H1 (cell line): ENCODE results near the gene ADCY9. TPM values are rescaled to one million over a fixed set of nuclear protein-coding genes. Genes with fewer than 3 reads are reported as not detected.

Source experiments
- CTCF ChIA-PET: fragments of 300-600 bp; sonication (Branson Sonifier 250); formaldehyde crosslinking; loops from one replicate; lab custom pipeline; 2021; ENCODE audit not compliant: partially characterized antibody; lab: Charles Lee
- POLR2A ChIA-PET: fragments of 300-600 bp; sonication (Branson Sonifier 250); formaldehyde crosslinking; loops from one replicate; lab custom pipeline; 2021; ENCODE audit warnings: inconsistent platforms; ENCODE audit not compliant: partially characterized antibody; lab: Charles Lee
- DNase-seq, 2 experiments: peaks; one replicate each; pipeline versions ENCODE4 v3.0.0 to v3.0.0-alpha.2; 2010 to 2022; ENCODE audit warnings: low spot score in 2 of 2, low read depth in 1 of 2, mixed read lengths in 1 of 2
- FAIRE-seq: peaks from 2 replicates; lab custom pipeline; 2011; peaks lifted over from hg19 to GRCh38; lab: Jason Lieb, UNC
- H2AFZ ChIP-seq: 2 replicates; pipeline ENCODE4 v1.8.1; 2012; ENCODE audit warnings: low read length, inconsistent platforms
- H2AK5ac ChIP-seq: 2 replicates; pipeline ENCODE4 v1.6.1; 2013; ENCODE audit warnings: low read depth, low read length
- H2BK120ac ChIP-seq: replicated peaks from 2 replicates; pipeline ENCODE3; 2013; ENCODE audit warnings: low read depth, low read length, inconsistent platforms
- H2BK12ac ChIP-seq: 2 replicates; pipeline ENCODE4 v1.6.1; 2013; ENCODE audit warnings: low read depth, low read length
- H2BK15ac ChIP-seq: 2 replicates; pipeline ENCODE4 v1.6.1; 2013; ENCODE audit warnings: low read length
- H2BK20ac ChIP-seq: 2 replicates; pipeline ENCODE4 v1.6.1; 2013; ENCODE audit warnings: low read length
- H2BK5ac ChIP-seq: 2 replicates; pipeline ENCODE4 v1.6.1; 2013; ENCODE audit warnings: low read depth, low read length
- H3K14ac ChIP-seq: 2 replicates; pipeline ENCODE4 v1.6.1; 2013; ENCODE audit warnings: inconsistent platforms; ENCODE audit not compliant: insufficient read length
- H3K18ac ChIP-seq: 2 replicates; pipeline ENCODE4 v1.6.1; 2013; ENCODE audit warnings: low read length; ENCODE audit errors: extremely low read depth
- H3K23ac ChIP-seq: 2 replicates; pipeline ENCODE4 v1.6.1; 2013; ENCODE audit warnings: inconsistent platforms; ENCODE audit not compliant: insufficient read length
- H3K23me2 ChIP-seq: 2 replicates; pipeline ENCODE4 v1.6.1; 2013; ENCODE audit warnings: low read depth, low read length
- H3K27ac ChIP-seq: 2 replicates; pipeline ENCODE4 v1.6.1; 2011; ENCODE audit warnings: low read depth, low read length, inconsistent platforms
- H3K27me3 ChIP-seq, 4 experiments: replicated peaks in 1 of 4; 1 replicate in 1 of 4; 2 replicates in 3 of 4; pipeline versions ENCODE4 v1.6.1 to v1.8.1; 2011 to 2013; ENCODE audit warnings: low read length in 3 of 4, mild to moderate bottlenecking in 3 of 4, inconsistent platforms in 2 of 4, mixed read lengths in 2 of 4, moderate library complexity in 1 of 4; ENCODE audit not compliant: control insufficient read depth in 3 of 4, insufficient read depth in 3 of 4; ENCODE audit errors: extremely low read depth in 1 of 4
- H3K36me3 ChIP-seq, 4 experiments: 2 replicates each; pipeline versions ENCODE4 v1.6.1 to v1.8.1; 2011 to 2013; ENCODE audit warnings: mild to moderate bottlenecking in 4 of 4, low read length in 3 of 4, moderate library complexity in 2 of 4, control low read depth in 1 of 4, inconsistent platforms in 1 of 4; ENCODE audit not compliant: insufficient read depth in 4 of 4, control insufficient read depth in 2 of 4
- H3K4ac ChIP-seq: replicated peaks from 2 replicates; pipeline ENCODE3; 2013; ENCODE audit warnings: low read length, low read depth, mixed read lengths, inconsistent platforms; ENCODE audit not compliant: insufficient read length
- H3K4me1 ChIP-seq, 4 experiments: replicated peaks in 1 of 4; 1 replicate in 1 of 4; 2 replicates in 3 of 4; pipeline versions ENCODE4 v1.6.1 to v1.8.1; 2011 to 2013; ENCODE audit warnings: low read length in 3 of 4, inconsistent platforms in 2 of 4, mixed read lengths in 1 of 4; ENCODE audit not compliant: insufficient read depth in 4 of 4, control insufficient read depth in 3 of 4
- H3K4me2 ChIP-seq, 2 experiments: 2 replicates each; pipeline versions ENCODE4 v1.6.1 to v1.8.1; 2011 to 2013; ENCODE audit warnings: low read depth in 2 of 2, low read length in 2 of 2, control low read depth in 1 of 2, inconsistent platforms in 1 of 2, mild to moderate bottlenecking in 1 of 2; ENCODE audit not compliant: insufficient read depth in 1 of 2
- H3K4me3 ChIP-seq, 4 experiments: fragments of 200-600, 300-600 bp in 1 of 4; sonication (generic), shearing (Covaris generic), sonication (Bioruptor Twin) in 1 of 4; 2 replicates each; pipeline versions ENCODE4 v1.5.1 to v1.8.1; 2011 to 2016; ENCODE audit warnings: low read length in 4 of 4, low read depth in 3 of 4, control low read depth in 2 of 4, inconsistent platforms in 2 of 4, mild to moderate bottlenecking in 2 of 4, mixed read lengths in 1 of 4, moderate library complexity in 1 of 4; ENCODE audit not compliant: insufficient read depth in 2 of 4; ENCODE audit errors: extremely low read depth in 1 of 4
- H3K56ac ChIP-seq: replicated peaks from 2 replicates; pipeline ENCODE3; 2013; ENCODE audit warnings: low read depth, mild to moderate bottlenecking, mixed read lengths, low read length, inconsistent platforms; ENCODE audit not compliant: insufficient read length
- H3K79me1 ChIP-seq: 2 replicates; pipeline ENCODE4 v1.6.1; 2013; ENCODE audit warnings: low read depth, low read length, control low read depth
- H3K79me2 ChIP-seq, 2 experiments: 2 replicates each; pipeline versions ENCODE4 v1.6.1 to v1.8.1; 2012 to 2013; ENCODE audit warnings: low read length in 2 of 2, mild to moderate bottlenecking in 2 of 2, inconsistent platforms in 1 of 2; ENCODE audit not compliant: insufficient read depth in 2 of 2, control insufficient read depth in 1 of 2
- H3K9ac ChIP-seq, 4 experiments: replicated peaks in 1 of 4; 1 replicate in 1 of 4; 2 replicates in 3 of 4; pipeline versions ENCODE4 v1.6.1 to v1.8.1; 2011 to 2013; ENCODE audit warnings: low read depth in 3 of 4, low read length in 3 of 4, control low read depth in 2 of 4, mild to moderate bottlenecking in 2 of 4, moderate library complexity in 2 of 4, inconsistent platforms in 1 of 4; ENCODE audit errors: extremely low read depth in 1 of 4
- H3K9me3 ChIP-seq, 2 experiments: 2 replicates each; pipeline versions ENCODE4 v1.6.1 to v1.8.1; 2012 to 2013; ENCODE audit warnings: mild to moderate bottlenecking in 2 of 2, moderate library complexity in 2 of 2, control low read depth in 1 of 2, inconsistent platforms in 1 of 2, low read depth in 1 of 2, low read length in 1 of 2, mixed read lengths in 1 of 2; ENCODE audit not compliant: insufficient read depth in 2 of 2
- H4K20me1 ChIP-seq, 2 experiments: replicated peaks in 1 of 2; 2 replicates each; pipeline versions ENCODE3 to v1.8.1; 2011 to 2013; ENCODE audit warnings: inconsistent platforms in 2 of 2, low read length in 2 of 2, mild to moderate bottlenecking in 1 of 2; ENCODE audit not compliant: insufficient read depth in 2 of 2, control insufficient read depth in 1 of 2
- H4K5ac ChIP-seq: 2 replicates; pipeline ENCODE4 v1.6.1; 2013; ENCODE audit warnings: low read length, low read depth, mixed read lengths, inconsistent platforms; ENCODE audit not compliant: insufficient read length
- H4K8ac ChIP-seq: 2 replicates; pipeline ENCODE4 v1.8.0; 2013; ENCODE audit warnings: mild to moderate bottlenecking, moderate library complexity, low read length, inconsistent platforms; ENCODE audit not compliant: insufficient read depth; ENCODE audit errors: extremely low read depth
- H4K91ac ChIP-seq: replicated peaks from 2 replicates; pipeline ENCODE3; 2013; ENCODE audit warnings: low read length, mixed read lengths, inconsistent platforms; ENCODE audit not compliant: insufficient read length
- CEBPB ChIP-seq: IDR thresholded peaks from 2 replicates; pipeline ENCODE4 v1.6.1; 2012; ENCODE audit warnings: low read depth, low read length
- CHD2 ChIP-seq: IDR thresholded peaks from 2 replicates; pipeline ENCODE4 v1.6.1; 2012; ENCODE audit warnings: low read length, improper control_type of control experiment
- CREB1 ChIP-seq: IDR thresholded peaks from 2 replicates; pipeline ENCODE4 v1.6.1; 2012; ENCODE audit warnings: inconsistent platforms
- CTBP2 ChIP-seq: IDR thresholded peaks from 2 replicates; pipeline ENCODE4 v1.7.0; 2011; ENCODE audit warnings: borderline replicate concordance, mild to moderate bottlenecking, moderate library complexity, mixed read lengths, low read length; ENCODE audit not compliant: insufficient read depth, insufficient read length
- HDAC2 ChIP-seq, 2 experiments: fragments of 300-600 bp in 1 of 2; sonication (generic) in 1 of 2; IDR thresholded peaks; 2 replicates each; pipeline ENCODE4 v1.6.1; 2011 to 2012; ENCODE audit warnings: low read depth in 2 of 2, low read length in 2 of 2, mild to moderate bottlenecking in 2 of 2, moderate library complexity in 2 of 2, borderline replicate concordance in 1 of 2, inconsistent platforms in 1 of 2
- HDAC6 ChIP-seq: IDR thresholded peaks from one replicate; pipeline ENCODE4 v1.7.1; 2012; ENCODE audit warnings: low read depth, mild to moderate bottlenecking, inconsistent platforms, low read length, moderate library complexity
- JUN ChIP-seq: IDR thresholded peaks from 2 replicates; pipeline ENCODE4 v1.6.1; 2011; ENCODE audit warnings: low read depth, mild to moderate bottlenecking, improper control_type of control experiment, low read length
- NANOG ChIP-seq: IDR thresholded peaks from 2 replicates; pipeline ENCODE4 v1.6.1; 2011; ENCODE audit warnings: low read length, low read depth, mild to moderate bottlenecking, inconsistent platforms; ENCODE audit not compliant: insufficient read depth, poor library complexity, severe bottlenecking
- RAD21 ChIP-seq, 2 experiments: IDR thresholded peaks in 1 of 2; conservative IDR thresholded peaks in 1 of 2; 2 replicates each; pipeline ENCODE4 v1.6.1; 2011; ENCODE audit warnings: low read depth in 2 of 2, low read length in 2 of 2, improper control_type of control experiment in 1 of 2, inconsistent platforms in 1 of 2, mild to moderate bottlenecking in 1 of 2, moderate library complexity in 1 of 2
- RBBP5 ChIP-seq: IDR thresholded peaks from 2 replicates; pipeline ENCODE4 v1.7.1; 2012; ENCODE audit warnings: low read depth, mild to moderate bottlenecking, inconsistent platforms, low read length, moderate library complexity, borderline replicate concordance
- SUZ12 ChIP-seq: fragments of 200-600 bp; sonication (generic); IDR thresholded peaks from 2 replicates; pipeline ENCODE4 v1.6.1; 2012; ENCODE audit warnings: mild to moderate bottlenecking, inconsistent platforms, low read length, moderate library complexity, mixed read lengths
- YY1 ChIP-seq: IDR thresholded peaks from 2 replicates; pipeline ENCODE4 v1.6.1; 2011; ENCODE audit warnings: low read depth, mild to moderate bottlenecking, low read length
- WGBS, 2 experiments: shearing (Covaris generic) in 1 of 2; methylation state at CpG; one replicate each; pipeline versions ENCODE4 v1.1.6 to v1.1.7; 2013 to 2015; ENCODE audit warnings: low lambda C conversion rate in 2 of 2, mixed read lengths in 2 of 2, inconsistent platforms in 1 of 2, low coverage in 1 of 2, missing lambda C conversion rate in 1 of 2; ENCODE audit not compliant: insufficient replicate concordance in 2 of 2, insufficient coverage in 1 of 2, insufficient read length in 1 of 2; ENCODE audit errors: extremely low coverage in 1 of 2, missing lambda C conversion rate in 1 of 2; 5-methylcytosine and 5-hydroxymethylcytosine counted together
- polyA plus RNA-seq, 7 experiments: library from polyadenylated mRNA; depleted of rRNA in 3 of 7; stranded (reverse) in 5 of 7; unstranded in 2 of 7; fragments of >200 nt in 5 of 7; fragments of 200-250 nt in 2 of 7; gene quantifications; 1 replicate in 5 of 7; 2 replicates in 1 of 7; 4 replicates in 1 of 7; pipeline versions ENCODE4 v1.2.1 to v1.2.3, GENCODE V29; 2011 to 2013; ENCODE audit warnings: missing spikeins in 2 of 7, mixed read lengths in 2 of 7
- total RNA-seq: library from RNA; stranded (reverse); fragmentation: NEBNext Ultra II Directional; extraction: Animal tissue kit (Norgen Biotek cat#: 25700); gene quantifications from 2 replicates; pipeline ENCODE4 v1.2.1, GENCODE V29; 2021

Gene ADCY9
- total and polyA plus RNA-seq, 2 of the 8 experiments (the other 6 are each of a cell fraction or from before 2014, with no cell fraction given) = 5.4 to 13.1 TPM

DNA sequence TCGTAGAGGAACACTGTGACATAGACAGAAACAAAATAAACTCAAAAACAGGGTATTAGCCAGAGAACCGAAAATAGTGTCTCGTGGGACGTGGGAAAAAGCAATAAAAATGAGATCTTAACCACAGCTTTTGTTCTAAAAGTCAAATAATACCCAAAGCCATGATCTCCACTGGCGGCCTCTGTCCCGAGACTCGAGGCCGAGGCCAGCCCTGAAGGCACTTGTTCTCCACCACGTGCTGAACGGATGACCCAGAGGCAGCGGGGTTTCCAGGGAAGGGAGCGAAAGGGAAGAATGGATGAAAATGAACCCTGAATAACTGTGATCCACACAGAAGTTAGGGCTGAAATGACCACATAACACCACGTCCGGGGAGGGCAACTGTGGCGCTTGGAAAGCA lies 150.9 kb downstream of the ADCY9 start:
- H3K4ac ChIP-seq = no peak overlapping the region
- no peak overlapping the region for H2AFZ ChIP-seq
- H3K4me1 ChIP-seq = peaks cover 0 to 11% (median 8%) of the 10 kb centered on the region in 4 experiments; a peak in 5 of 7 replicates
- H3K23ac ChIP-seq = no peak overlapping the region
- H4K20me1 ChIP-seq = no peaks in the 10 kb centered on the region
- WGBS, 2 experiments = 96% methylated on average over 15 of the region's 15 CpGs; no CpG with 5 or more reads in 1 of the 2 experiments
- FAIRE-seq (no peak), DNase-seq (no peak)
- H2BK15ac ChIP-seq = no peak overlapping the region
- no peak overlapping the region for H2BK12ac ChIP-seq
- no peak overlapping the region for H3K56ac ChIP-seq
- no peak overlapping the region for H2BK120ac ChIP-seq
- peak overlapping the region; percentile 19 for H4K91ac ChIP-seq
- no peak for TF ChIP-seq RBBP5
- TF ChIP-seq HDAC2 (IDR thresholded peaks at IDR 0.05; ENCODE audit: borderline replicate concordance in 1 of 2, low read depth in 2 of 2, low read length in 2 of 2) = no peak
- TF ChIP-seq CTBP2 = no peak
- TF ChIP-seq HDAC6 = no peak
- TF ChIP-seq CREB1 = no peak
- no peak for TF ChIP-seq YY1
- no peak for TF ChIP-seq SUZ12
- TF ChIP-seq RAD21 (IDR thresholded peaks at IDR 0.05 in 1 of 2, conservative IDR thresholded peaks at IDR 0.05 in 1 of 2; ENCODE audit: low read depth in 2 of 2, low read length in 2 of 2) = no peak
- TF ChIP-seq NANOG = no peak
- TF ChIP-seq CHD2 = no peak
- TF ChIP-seq CEBPB = no peak
- no peak for TF ChIP-seq JUN
- no peak overlapping the region for H4K5ac ChIP-seq
- no peaks in the 10 kb centered on the region for H3K36me3 ChIP-seq
- H4K8ac ChIP-seq = no peak overlapping the region
- no peaks in the 10 kb centered on the region for H3K27me3 ChIP-seq
- no peaks in the 10 kb centered on the region for H3K79me2 ChIP-seq
- POLR2A ChIA-PET = interaction anchor here (1.2 kb wide), 1 partner anchor 10 kb away, joined by 5 read pairs; no protein-coding TSS in a partner anchor
- H3K18ac ChIP-seq = no peak overlapping the region
- H2AK5ac ChIP-seq = no peak overlapping the region
- H3K79me1 ChIP-seq = no peaks in the 10 kb centered on the region
- no peak overlapping the region for H3K14ac ChIP-seq
- H2BK20ac ChIP-seq = no peak overlapping the region
- H3K27ac ChIP-seq = no peak overlapping the region
- no peaks in the 10 kb centered on the region for H3K9me3 ChIP-seq
- no peak overlapping the region for H3K4me3 ChIP-seq
- no peak overlapping the region for H2BK5ac ChIP-seq
- CTCF ChIA-PET = interaction anchor here (0.7 to 3.1 kb wide), 3 partner anchors 10 to 24 kb away, joined by 3 to 11 read pairs (median 4); no protein-coding TSS in a partner anchor
- H3K4me2 ChIP-seq = no peak overlapping the region
- H3K23me2 ChIP-seq = no peaks in the 10 kb centered on the region
- no peak overlapping the region for H3K9ac ChIP-seq
